ENCODE measurements around the gene SYMPK. TPM values are rescaled to one million over a fixed set of nuclear protein-coding genes. Genes with fewer than 3 reads are reported as not detected.

The SYMPK gene
- polyA plus RNA-seq, 1 of the 3 experiments (the other 2 are of a cell fraction): 92.7 TPM

- TF ChIP-seq REST (IDR thresholded peaks at IDR 0.05; ENCODE audit: low read depth, low read length) (no peak), GATA2 (CRISPR knock-in tag; IDR thresholded peaks at IDR 0.05) (no peak)
These were observed 57.2 kb downstream of the SYMPK start (continued) for GRCh38 chr19:45805719-45806118.

- Histone ChIP-seq H2AFZ (ENCODE audit: low read depth) (no peak overlapping the region), H3K27me3 (ENCODE audit: insufficient read depth) (no peaks in the 10 kb centered on the region), H3K36me3 (replicated peaks in 1 of 2; ENCODE audit: control insufficient read depth in 1 of 2, insufficient read depth in 2 of 2, low read length in 1 of 2) (no peaks in the 10 kb centered on the region), H4K20me1 (ENCODE audit: insufficient read depth) (no peaks in the 10 kb centered on the region), H3K27ac (ENCODE audit: low read depth in 2 of 2, low read length in 1 of 2) (no peak overlapping the region), H3K4me1 (ENCODE audit: control insufficient read depth in 1 of 2, insufficient read depth in 2 of 2, low read depth in 1 of 2, low read length in 1 of 2) (peaks cover 0 to 9% of the 10 kb centered on the region in 2 experiments; a peak in 2 of 4 replicates), H3K9me2 (no peaks in the 10 kb centered on the region), H3K4me2 (no peak overlapping the region), H3K9ac (no peak overlapping the region), H3K79me2 (ENCODE audit: insufficient read depth) (no peaks in the 10 kb centered on the region), H3K9me3 (no peaks in the 10 kb centered on the region), H3F3A (replicated peaks; ENCODE audit: insufficient read depth) (no peaks in the 10 kb centered on the region), H3K4me3 (ENCODE audit: low read depth in 2 of 2, low read length in 1 of 2) (no peak overlapping the region)
- WGBS (ENCODE audit: low lambda C conversion rate): 79% methylated on average over 7 of the region's 8 CpGs
- ChIA-PET POLR2A (interaction anchor here (2.1 kb wide), 1 partner anchor 12 kb away, joined by 6 read pairs; no protein-coding TSS in a partner anchor), CTCF (interaction anchor here (0.8 to 7.3 kb wide), 5 partner anchors 12 to 78 kb away, joined by 3 to 100 read pairs (median 3); partner anchors contain the start of genes FBXO46 and SIX5)
- TF ChIP-seq REST (IDR thresholded peaks at IDR 0.05; ENCODE audit: low read depth, low read length): no peak
- no peak for TF ChIP-seq SIN3A (IDR thresholded peaks at IDR 0.05; ENCODE audit: borderline replicate concordance, low read depth, low read length)
- TF ChIP-seq FOXM1 (IDR thresholded peaks at IDR 0.05; ENCODE audit: low read depth): no peak
- TF ChIP-seq MEF2A (IDR thresholded peaks at IDR 0.05; ENCODE audit: borderline replicate concordance, low read depth): no peak
- TF ChIP-seq RXRA (IDR thresholded peaks at IDR 0.05; ENCODE audit: borderline replicate concordance, low read depth): no peak
- no peak for TF ChIP-seq RAD21 (IDR thresholded peaks at IDR 0.05; ENCODE audit: low read length)
- TF ChIP-seq JUND (IDR thresholded peaks at IDR 0.05): no peak
- no peak for TF ChIP-seq SMC3 (IDR thresholded peaks at IDR 0.05; ENCODE audit: low read depth, low read length)
- TF ChIP-seq CTCF (IDR thresholded peaks at IDR 0.05): no peak
- TF ChIP-seq FOSL2 (IDR thresholded peaks at IDR 0.05; ENCODE audit: borderline replicate concordance, low read depth): no peak
- no peak for TF ChIP-seq RCOR1 (IDR thresholded peaks at IDR 0.05; ENCODE audit: low read length)
- no peak for TF ChIP-seq TCF12 (IDR thresholded peaks at IDR 0.05)
- no peak for TF ChIP-seq FOXJ3 (CRISPR knock-in tag; IDR thresholded peaks at IDR 0.05)
- no peak for TF ChIP-seq USF1 (IDR thresholded peaks at IDR 0.05; ENCODE audit: borderline replicate concordance, low read depth)
- TF ChIP-seq TEAD4 (IDR thresholded peaks at IDR 0.05; ENCODE audit: borderline replicate concordance, insufficient read depth): no peak
- no peak for TF ChIP-seq TAF1 (IDR thresholded peaks at IDR 0.05; ENCODE audit: borderline replicate concordance, low read depth, low read length)
- no peak for TF ChIP-seq ZBTB33 (IDR thresholded peaks at IDR 0.05; ENCODE audit: borderline replicate concordance, low read depth)
- TF ChIP-seq ELF1 (IDR thresholded peaks at IDR 0.05): no peak
- no peak for DNase-seq
These were observed 58.1 kb downstream of the SYMPK start for GRCh38 chr19:45804959-45805230.

Measured in SK-N-SH (cell line).